Effector memory CD8-positive, alpha-beta T cell (primary cell): ENCODE data around the gene S100PBP.

Experiments
- ATAC-seq: fragments of 150-1000 bp; cut with Tn5 transposase; replicated peaks from 2 replicates; pipeline ENCODE4 v1.10.0; 2021; ENCODE audit warnings: mild to moderate bottlenecking, moderate library complexity
- DNase-seq, 3 experiments: peaks; one replicate each; pipeline ENCODE4 v3.0.0; 2021
- H3K27ac Mint-ChIP-seq, 2 donors: one replicate each; pipeline ENCODE4 v1.8.0; 2022; ENCODE audit warnings: mild to moderate bottlenecking in 2 of 2, mixed read lengths in 2 of 2, moderate library complexity in 2 of 2
- H3K27me3 Mint-ChIP-seq, 2 donors: one replicate each; pipeline ENCODE4 v1.8.0; 2022; ENCODE audit warnings: mixed read lengths in 2 of 2
- H3K36me3 Mint-ChIP-seq: one replicate; pipeline ENCODE4 v1.8.0; 2022; ENCODE audit warnings: mild to moderate bottlenecking, moderate library complexity, mixed read lengths; ENCODE audit not compliant: insufficient read depth
- H3K4me1 Mint-ChIP-seq, 2 donors: one replicate each; pipeline ENCODE4 v1.8.0; 2022; ENCODE audit warnings: low read depth in 2 of 2, mixed read lengths in 2 of 2
- H3K4me3 Mint-ChIP-seq, 2 donors: one replicate each; pipeline ENCODE4 v1.8.0; 2022; ENCODE audit warnings: mild to moderate bottlenecking in 2 of 2, mixed read lengths in 2 of 2, moderate library complexity in 2 of 2
- H3K9me3 Mint-ChIP-seq, 2 donors: one replicate each; pipeline ENCODE4 v1.8.0; 2022; ENCODE audit warnings: mixed read lengths in 2 of 2

The S100PBP gene

DNA sequence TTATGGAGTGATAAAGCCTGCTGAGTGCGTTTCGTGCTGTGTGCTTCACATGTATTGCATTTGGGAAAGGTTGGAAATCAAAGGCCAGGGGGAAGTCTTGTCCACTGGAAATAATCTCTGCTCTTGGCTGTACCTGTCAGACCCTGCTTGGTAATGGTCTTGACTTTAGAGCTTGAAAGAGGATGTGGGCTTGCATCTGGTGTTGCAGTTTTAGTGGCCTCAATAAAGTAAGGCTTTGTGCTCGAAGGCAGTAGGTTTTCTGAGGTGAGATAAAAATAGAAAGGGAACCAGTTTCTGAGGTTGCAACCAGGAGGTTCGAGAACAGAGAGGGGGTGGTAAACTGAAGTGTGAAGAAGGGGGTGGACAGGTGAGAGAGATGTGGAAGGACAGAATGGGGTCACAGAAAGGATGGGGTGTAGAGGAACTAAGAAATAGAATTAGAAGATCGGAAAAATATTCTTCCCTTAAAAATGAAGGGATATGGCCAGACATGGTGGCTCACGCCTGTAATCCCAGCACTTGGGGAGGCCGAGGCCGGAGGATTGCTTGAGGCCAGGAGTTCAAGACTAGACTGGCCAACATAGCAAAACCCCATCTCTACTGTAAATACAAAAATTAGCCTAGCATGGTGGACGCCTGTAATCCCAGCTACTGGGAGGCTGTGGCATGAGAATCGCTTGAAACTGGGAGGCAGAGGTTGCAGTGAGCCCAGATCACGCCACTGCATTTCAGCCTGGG is 1.5 kb downstream of the S100PBP start:
- H3K9me3 Mint-ChIP-seq, result no peaks in the 10 kb centered on the region
- H3K4me3 Mint-ChIP-seq, result peak overlapping the region; percentile 86 to 95
- peaks cover 15% of the 10 kb centered on the region for H3K36me3 Mint-ChIP-seq
- peak; percentile 19 to 24 (median 20) for DNase-seq
- peaks cover 32 to 51% of the 10 kb centered on the region in 2 donors for H3K4me1 Mint-ChIP-seq
- H3K27me3 Mint-ChIP-seq, result no peaks in the 10 kb centered on the region
- peak overlapping the region; percentile 47 to 95 for H3K27ac Mint-ChIP-seq
- peak; percentile 22 for ATAC-seq

- H3K27ac Mint-ChIP-seq, result peak overlapping the region in 1 of 2 donors; percentile 38
- H3K27me3 Mint-ChIP-seq, result no peaks in the 10 kb centered on the region
- peaks cover 18 to 30% of the 10 kb centered on the region in 2 donors for H3K4me1 Mint-ChIP-seq
- H3K4me3 Mint-ChIP-seq, result no peak overlapping the region
- DNase-seq, result no peak
- no peak for ATAC-seq
- H3K9me3 Mint-ChIP-seq, result no peaks in the 10 kb centered on the region
- H3K36me3 Mint-ChIP-seq, result peaks cover 48% of the 10 kb centered on the region
Measured at GRCh38 chr1:32825181-32825580, 7.7 kb downstream of the S100PBP start.

- no peaks in the 10 kb centered on the region for H3K27me3 Mint-ChIP-seq
Measured at GRCh38 chr1:32828341-32828740, 10.9 kb downstream of the S100PBP start.

DNA sequence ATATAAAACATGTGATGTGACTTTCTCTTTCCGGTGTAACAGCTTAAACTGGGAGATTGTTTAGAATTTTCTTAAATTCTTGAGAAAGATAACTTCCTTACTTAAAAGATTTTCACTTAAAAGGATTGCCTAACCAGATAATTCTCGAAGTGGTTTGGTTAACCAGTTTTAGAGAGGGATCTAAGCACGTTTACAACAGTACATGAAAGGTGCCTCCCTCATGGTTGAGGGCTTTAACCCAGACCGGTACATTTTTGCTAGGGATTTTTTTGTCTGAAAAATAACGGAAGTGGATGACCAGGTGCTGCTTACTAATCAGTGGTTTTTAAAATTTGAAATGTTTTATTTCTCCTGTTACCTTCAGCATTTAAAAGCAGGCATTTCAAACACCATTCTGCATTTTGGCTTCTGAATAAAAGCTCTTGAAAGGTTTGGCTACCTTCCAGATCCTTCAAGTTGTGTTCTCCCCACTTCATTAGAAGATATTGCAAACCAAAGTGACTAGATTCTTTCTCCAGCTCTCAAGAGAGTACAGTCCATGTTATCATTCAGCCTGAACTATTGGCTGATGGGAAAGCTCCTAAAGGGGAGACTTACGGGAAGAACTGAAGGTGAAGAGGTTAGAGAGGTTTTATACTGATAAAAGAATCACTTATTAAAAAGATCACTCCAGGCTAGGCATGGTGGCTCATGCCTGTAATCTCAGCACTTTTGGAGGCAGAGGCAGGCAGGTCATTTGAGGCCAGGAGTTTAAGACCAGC is 12.8 kb downstream of the S100PBP start:
- Mint-ChIP-seq H3K4me3 (no peak overlapping the region), H3K27ac (peak overlapping the region; percentile 49 to 70), H3K27me3 (no peaks in the 10 kb centered on the region), H3K36me3 (peaks cover 88% of the 10 kb centered on the region), H3K9me3 (no peaks in the 10 kb centered on the region), H3K4me1 (peaks cover 13 to 21% of the 10 kb centered on the region in 2 donors)
- no peak for ATAC-seq
- no peak for DNase-seq

More at GRCh38 chr1:32828341-32828740, 10.9 kb downstream of the S100PBP start:
- Mint-ChIP-seq H3K4me1 (peaks cover 22 to 26% of the 10 kb centered on the region in 2 donors), H3K36me3 (peaks cover 78% of the 10 kb centered on the region), H3K27ac (no peak overlapping the region), H3K4me3 (no peak overlapping the region), H3K9me3 (no peaks in the 10 kb centered on the region)
- DNase-seq, result no peak
- no peak for ATAC-seq

- no peak for ATAC-seq
Measured at GRCh38 chr1:32831878-32832277, 14.4 kb downstream of the S100PBP start.

DNA sequence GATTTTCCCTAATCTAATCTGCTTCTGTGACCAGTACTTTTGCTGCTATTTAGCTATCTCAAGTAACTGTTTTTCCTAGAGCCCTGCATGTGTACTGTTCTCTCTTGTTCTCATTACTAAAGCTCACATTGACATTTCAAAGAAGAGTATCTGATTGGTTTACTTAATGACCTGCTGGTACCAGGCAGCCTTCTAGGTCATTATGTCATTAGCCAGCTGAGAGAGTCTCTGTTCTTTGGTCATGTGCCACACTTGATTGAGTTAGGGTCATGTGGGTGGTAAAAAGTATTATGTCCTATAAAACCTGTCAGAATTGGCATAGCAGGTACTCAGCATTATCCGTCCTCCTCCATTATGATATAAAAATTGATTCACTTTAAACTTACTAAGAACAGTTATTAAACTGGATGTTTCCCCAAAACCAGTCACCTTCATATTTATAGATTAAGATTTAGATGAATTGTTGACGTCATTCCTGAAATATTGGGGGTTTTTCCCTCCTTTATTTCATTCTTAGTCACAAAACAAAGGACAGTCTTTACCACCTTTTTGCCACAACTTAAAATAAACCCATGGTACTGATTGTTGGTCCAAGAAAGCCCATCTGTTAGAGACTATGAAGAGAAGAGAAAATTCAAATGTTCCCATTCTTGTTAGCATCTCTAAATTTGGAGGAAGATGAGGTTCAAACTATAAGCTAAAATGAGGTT is 31.1 kb downstream of the S100PBP start:
- peaks cover 0 to 3% of the 10 kb centered on the region in 2 donors for H3K4me1 Mint-ChIP-seq
- DNase-seq (no peak), ATAC-seq (no peak)
- H3K4me3 Mint-ChIP-seq, result no peak overlapping the region
- no peaks in the 10 kb centered on the region for H3K9me3 Mint-ChIP-seq
- H3K36me3 Mint-ChIP-seq, result peaks cover 49% of the 10 kb centered on the region
- no peak overlapping the region for H3K27ac Mint-ChIP-seq
- no peaks in the 10 kb centered on the region for H3K27me3 Mint-ChIP-seq

More at GRCh38 chr1:32831878-32832277, 14.4 kb downstream of the S100PBP start:
- DNase-seq, result no peak
- H3K4me3 Mint-ChIP-seq, result no peak overlapping the region
- no peaks in the 10 kb centered on the region for H3K9me3 Mint-ChIP-seq
- H3K36me3 Mint-ChIP-seq, result peaks cover 83% of the 10 kb centered on the region
- peak overlapping the region; percentile 49 to 70 for H3K27ac Mint-ChIP-seq
- H3K4me1 Mint-ChIP-seq, result peaks cover 11 to 19% of the 10 kb centered on the region in 2 donors
- H3K27me3 Mint-ChIP-seq, result no peaks in the 10 kb centered on the region

GRCh38 chr1:32855861-32856617 is 38.6 kb downstream of the S100PBP start:
- ATAC-seq (no peak), DNase-seq (no peak)
- H3K27me3 Mint-ChIP-seq, result no peaks in the 10 kb centered on the region
- no peak overlapping the region for H3K4me3 Mint-ChIP-seq
- H3K9me3 Mint-ChIP-seq, result no peaks in the 10 kb centered on the region
- peaks cover 47% of the 10 kb centered on the region for H3K36me3 Mint-ChIP-seq
- peaks cover 3 to 9% of the 10 kb centered on the region in 2 donors for H3K4me1 Mint-ChIP-seq
- peak overlapping the region in 1 of 2 donors; percentile 12 for H3K27ac Mint-ChIP-seq

- Mint-ChIP-seq H3K4me3 (no peak overlapping the region), H3K27ac (no peak overlapping the region), H3K4me1 (peaks cover 5 to 13% of the 10 kb centered on the region in 2 donors), H3K27me3 (no peaks in the 10 kb centered on the region), H3K9me3 (no peaks in the 10 kb centered on the region), H3K36me3 (peaks cover 48% of the 10 kb centered on the region)
- DNase-seq (no peak), ATAC-seq (no peak)
Measured at GRCh38 chr1:32858136-32858535, 40.7 kb downstream of the S100PBP start.

DNA sequence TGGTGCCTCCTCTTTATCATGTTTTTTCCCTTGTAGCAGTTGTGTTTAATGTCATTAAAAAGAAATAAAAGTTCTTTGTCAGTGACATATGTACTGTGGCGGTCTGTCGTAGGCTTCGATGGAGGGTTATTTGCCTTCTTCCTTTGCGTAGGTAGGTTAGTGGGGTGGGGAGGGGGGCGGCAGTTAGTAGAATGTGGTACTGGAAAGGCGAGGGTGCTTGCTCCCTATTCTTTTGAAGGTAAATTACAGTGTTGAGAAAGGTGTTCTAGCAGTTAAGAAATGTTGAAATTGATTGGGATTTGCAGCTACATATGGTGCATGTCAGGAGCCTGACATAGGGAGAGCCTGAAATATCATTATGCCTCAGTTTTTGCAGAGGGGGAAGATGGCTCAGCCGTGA is 41.3 kb downstream of the S100PBP start:
- ATAC-seq, result no peak
- Mint-ChIP-seq H3K9me3 (no peaks in the 10 kb centered on the region), H3K4me3 (no peak overlapping the region), H3K27me3 (no peaks in the 10 kb centered on the region), H3K27ac (no peak overlapping the region), H3K4me1 (peaks cover 5 to 13% of the 10 kb centered on the region in 2 donors), H3K36me3 (peaks cover 41% of the 10 kb centered on the region)
- no peak for DNase-seq

DNA sequence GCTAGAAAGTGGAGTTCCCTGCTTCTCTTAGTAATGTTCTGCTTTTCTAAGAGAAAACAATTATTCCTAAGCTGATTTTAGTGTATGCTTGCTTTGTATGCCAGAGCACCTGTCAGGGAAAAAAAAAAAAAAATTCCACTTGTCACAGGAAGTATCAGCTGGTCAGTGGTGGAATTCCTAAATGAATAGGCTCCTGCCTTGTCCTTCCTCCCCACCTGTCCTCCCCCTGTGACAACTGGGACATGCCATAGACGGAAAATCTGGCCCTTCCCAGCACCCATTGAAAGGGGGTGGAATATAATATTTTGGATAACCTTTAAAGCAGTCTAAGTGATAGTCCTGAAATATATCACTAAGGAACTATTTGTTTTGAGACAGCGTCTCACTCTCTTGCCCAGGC is 42.5 kb downstream of the S100PBP start:
- DNase-seq, result no peak
- H3K27ac Mint-ChIP-seq, result peak overlapping the region in 1 of 2 donors; percentile 12
- H3K36me3 Mint-ChIP-seq, result peaks cover 34% of the 10 kb centered on the region
- no peaks in the 10 kb centered on the region for H3K9me3 Mint-ChIP-seq
- H3K4me1 Mint-ChIP-seq, result peaks cover 5 to 8% of the 10 kb centered on the region in 2 donors
- no peak overlapping the region for H3K4me3 Mint-ChIP-seq
- H3K27me3 Mint-ChIP-seq, result no peaks in the 10 kb centered on the region
- no peak for ATAC-seq

DNA sequence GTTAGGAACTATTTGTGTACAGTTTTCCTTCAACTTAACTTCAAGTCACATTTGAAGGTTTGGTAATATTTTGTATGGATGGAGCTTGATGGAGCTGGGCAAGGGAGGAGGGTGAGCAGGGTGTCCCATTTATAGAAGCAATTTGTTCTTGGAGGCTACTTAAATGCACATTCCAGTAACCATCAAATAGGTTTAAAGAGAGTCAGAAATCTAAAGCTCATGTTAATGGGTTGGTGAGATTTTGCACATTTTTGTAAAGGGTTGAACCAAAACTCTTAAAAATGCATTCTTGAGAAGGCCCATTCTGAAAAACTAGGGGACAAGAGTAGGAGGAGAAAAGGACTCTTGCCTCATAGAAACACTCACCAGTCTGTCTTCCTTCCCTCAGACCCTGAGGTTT is 43.1 kb downstream of the S100PBP start:
- H3K36me3 Mint-ChIP-seq, result peaks cover 28% of the 10 kb centered on the region
- H3K27me3 Mint-ChIP-seq, result no peaks in the 10 kb centered on the region
- H3K4me3 Mint-ChIP-seq, result no peak overlapping the region
- ATAC-seq (no peak), DNase-seq (no peak)
- no peaks in the 10 kb centered on the region for H3K9me3 Mint-ChIP-seq
- peak overlapping the region in 1 of 2 donors; percentile 12 for H3K27ac Mint-ChIP-seq
- peaks cover 5 to 8% of the 10 kb centered on the region in 2 donors for H3K4me1 Mint-ChIP-seq

GRCh38 chr1:32861904-32862695 is 44.6 kb downstream of the S100PBP start:
- Mint-ChIP-seq H3K27ac (peak overlapping the region in 1 of 2 donors; percentile 39), H3K4me1 (peaks cover 5 to 8% of the 10 kb centered on the region in 2 donors)
- ATAC-seq, result no peak

More at GRCh38 chr1:32861904-32862695, 44.6 kb downstream of the S100PBP start:
- no peak for DNase-seq
- Mint-ChIP-seq H3K27me3 (no peaks in the 10 kb centered on the region), H3K4me3 (no peak overlapping the region), H3K9me3 (no peaks in the 10 kb centered on the region), H3K36me3 (peaks cover 12% of the 10 kb centered on the region)
